OCI-LY1 (cell line): ENCODE measurements around the gene CPA4.

Source experiments
- CTCF ChIP-seq: fragments of 200-600 bp; sonication (generic), shearing (Covaris generic); IDR thresholded peaks from 2 replicates; pipeline ENCODE4 v1.5.1; 2017; ENCODE audit warnings: mild to moderate bottlenecking, antibody characterized with exemption, low read length, moderate library complexity, mixed read lengths
- EZH2 ChIP-seq: fragments of 200-600 bp; sonication (generic), shearing (Covaris generic); IDR thresholded peaks from 2 replicates; pipeline ENCODE4 v1.8.0; 2017; ENCODE audit warnings: borderline replicate concordance, mixed run types, mild to moderate bottlenecking, antibody characterized with exemption, low read length, moderate library complexity, mixed read lengths

DNA sequence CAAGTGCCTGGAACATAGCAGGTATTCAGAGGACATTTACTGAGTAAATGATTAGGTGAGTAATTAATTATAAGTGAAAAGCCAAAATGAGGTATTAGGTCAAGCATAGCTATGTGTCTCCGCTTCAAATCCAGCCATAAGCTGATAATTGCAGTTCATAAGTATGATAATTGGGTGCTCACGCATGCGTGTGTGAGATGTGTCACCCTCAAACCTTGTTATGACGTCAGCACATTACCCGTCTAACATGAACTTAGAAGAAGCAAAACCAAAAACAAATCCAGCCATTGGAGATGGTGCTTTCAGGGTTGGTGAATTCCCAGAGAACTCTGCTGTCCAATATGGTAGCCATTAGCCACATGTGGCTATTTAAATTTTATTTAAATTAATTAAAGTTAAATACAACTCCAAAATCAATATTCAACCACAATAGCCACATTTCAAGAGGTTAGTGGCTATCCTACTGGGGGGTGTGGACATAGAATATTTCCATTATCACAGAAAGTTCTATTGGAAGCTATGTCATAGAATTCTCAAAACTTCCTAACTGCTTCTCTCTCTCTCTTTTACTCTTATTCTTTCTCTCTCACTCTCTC is 51.4 kb downstream of the CPA4 start, which contains the start of gene CPA5:
- no peak for TF ChIP-seq CTCF
- no peak for TF ChIP-seq EZH2
